Central memory CD8-positive, alpha-beta T cell (primary cell): ENCODE measurements around the gene CBLN4.

Experiments
- ATAC-seq: fragments of 150-1000 bp; cut with Tn5 transposase; replicated peaks from 2 replicates; pipeline ENCODE4 v1.10.0; 2022; ENCODE audit warnings: mild to moderate bottlenecking, moderate FRiP score, moderate number of reproducible peaks; ENCODE audit not compliant: poor library complexity, severe bottlenecking; ENCODE audit errors: extremely low read depth
- DNase-seq, 2 donors: peaks; one replicate each; pipeline ENCODE4 v3.0.0; 2021; ENCODE audit warnings: low spot score in 2 of 2
- H3K27ac Mint-ChIP-seq: one replicate; pipeline ENCODE4 v1.8.0; 2022; ENCODE audit warnings: low read depth, mild to moderate bottlenecking, moderate library complexity, mixed read lengths
- H3K27me3 Mint-ChIP-seq: one replicate; pipeline ENCODE4 v1.8.0; 2022; ENCODE audit warnings: mixed read lengths
- H3K36me3 Mint-ChIP-seq: one replicate; pipeline ENCODE4 v1.8.0; 2022; ENCODE audit warnings: mild to moderate bottlenecking, moderate library complexity, mixed read lengths; ENCODE audit not compliant: insufficient read depth
- H3K4me1 Mint-ChIP-seq: one replicate; pipeline ENCODE4 v1.8.0; 2022; ENCODE audit warnings: mixed read lengths
- H3K4me3 Mint-ChIP-seq: one replicate; pipeline ENCODE4 v1.8.0; 2022; ENCODE audit warnings: mild to moderate bottlenecking, moderate library complexity, mixed read lengths
- H3K9me3 Mint-ChIP-seq: one replicate; pipeline ENCODE4 v1.8.0; 2022; ENCODE audit warnings: mixed read lengths

The CBLN4 gene

DNA sequence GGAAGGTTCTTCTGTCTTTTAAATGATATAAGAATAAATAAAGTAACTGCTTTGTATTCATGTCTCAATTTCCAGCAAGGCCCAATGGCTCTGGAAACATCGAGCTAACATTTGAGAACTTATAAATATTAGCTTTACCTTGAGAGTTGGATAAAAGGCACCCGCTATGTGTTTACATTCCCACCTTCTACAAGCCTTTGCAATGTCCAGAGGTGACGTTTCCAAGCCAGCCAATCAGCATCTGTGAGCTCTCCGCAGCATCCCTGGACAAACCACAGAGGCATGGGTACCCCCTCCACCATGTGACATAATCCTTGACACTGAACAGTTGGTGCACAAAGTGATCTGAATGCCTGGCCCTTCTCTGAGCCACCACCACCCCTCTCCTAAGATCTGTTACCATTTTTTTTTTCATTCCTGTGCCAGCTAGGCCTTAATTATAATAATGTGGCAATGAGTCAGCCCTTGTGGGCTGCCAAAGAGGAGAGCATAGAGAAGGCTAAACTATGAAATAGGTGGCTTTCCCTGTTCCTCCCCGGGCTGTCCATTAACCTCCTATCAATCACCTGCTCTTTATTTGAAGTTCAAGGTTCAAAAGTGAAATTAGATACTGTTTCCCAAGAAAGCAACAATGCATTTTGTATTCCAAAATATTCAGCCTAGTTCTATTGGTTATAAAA, 4.1 kb downstream of the CBLN4 start:
- Mint-ChIP-seq H3K9me3 (peaks cover 5% of the 10 kb centered on the region), H3K27ac (no peak overlapping the region), H3K27me3 (no peaks in the 10 kb centered on the region), H3K4me1 (no peaks in the 10 kb centered on the region), H3K36me3 (no peaks in the 10 kb centered on the region), H3K4me3 (no peak overlapping the region)
- no peak for ATAC-seq
- DNase-seq, result no peak

- no peaks in the 10 kb centered on the region for H3K36me3 Mint-ChIP-seq
- H3K4me3 Mint-ChIP-seq, result no peak overlapping the region
- no peak overlapping the region for H3K27ac Mint-ChIP-seq
- H3K4me1 Mint-ChIP-seq, result no peaks in the 10 kb centered on the region
- DNase-seq (no peak), ATAC-seq (no peak)
- H3K27me3 Mint-ChIP-seq, result no peaks in the 10 kb centered on the region
- peaks cover 14% of the 10 kb centered on the region for H3K9me3 Mint-ChIP-seq
Observed at GRCh38 chr20:55978550-55978949, 26.8 kb downstream of the CBLN4 start.

DNA sequence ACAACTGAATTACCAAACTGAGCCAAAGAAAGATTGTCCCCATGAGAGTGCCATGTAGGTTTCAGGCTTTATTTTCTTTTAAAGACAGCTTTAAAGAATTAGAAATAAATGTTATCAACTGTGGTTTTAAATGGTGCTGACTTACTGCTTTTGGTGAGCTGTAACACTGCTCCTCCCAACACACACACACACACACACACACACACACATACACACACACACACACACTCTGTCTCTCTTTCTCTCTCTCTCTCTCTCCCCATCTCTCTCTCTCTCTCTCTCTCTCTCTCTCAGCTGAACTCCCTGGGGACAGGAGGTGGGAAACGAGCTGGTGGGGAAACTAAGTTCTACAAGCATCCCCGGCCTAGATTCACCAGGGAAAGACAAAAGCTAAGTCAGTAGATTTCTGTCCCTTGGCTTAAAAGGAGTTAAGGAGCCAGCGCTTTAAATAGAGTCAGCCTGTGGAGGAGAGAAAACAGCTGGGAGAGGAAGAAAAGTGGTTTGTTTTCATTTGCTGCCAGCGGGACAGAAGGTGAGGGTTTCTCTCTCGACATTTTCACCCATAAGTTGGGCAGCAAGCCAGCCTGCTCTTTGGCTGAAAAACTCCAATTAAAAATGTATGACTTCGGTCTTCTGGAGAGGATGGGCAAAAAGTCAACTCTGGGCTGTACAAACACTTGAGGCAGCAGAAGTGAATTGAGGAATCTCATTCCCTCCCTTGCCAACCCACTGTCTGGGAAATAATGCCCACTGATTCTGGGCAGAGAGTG, 27.4 kb downstream of the CBLN4 start:
- H3K9me3 Mint-ChIP-seq, result peaks cover 14% of the 10 kb centered on the region
- no peak for DNase-seq
- no peak for ATAC-seq
- H3K4me1 Mint-ChIP-seq, result no peaks in the 10 kb centered on the region
- no peaks in the 10 kb centered on the region for H3K27me3 Mint-ChIP-seq
- H3K4me3 Mint-ChIP-seq, result no peak overlapping the region
- no peaks in the 10 kb centered on the region for H3K36me3 Mint-ChIP-seq
- no peak overlapping the region for H3K27ac Mint-ChIP-seq

DNA sequence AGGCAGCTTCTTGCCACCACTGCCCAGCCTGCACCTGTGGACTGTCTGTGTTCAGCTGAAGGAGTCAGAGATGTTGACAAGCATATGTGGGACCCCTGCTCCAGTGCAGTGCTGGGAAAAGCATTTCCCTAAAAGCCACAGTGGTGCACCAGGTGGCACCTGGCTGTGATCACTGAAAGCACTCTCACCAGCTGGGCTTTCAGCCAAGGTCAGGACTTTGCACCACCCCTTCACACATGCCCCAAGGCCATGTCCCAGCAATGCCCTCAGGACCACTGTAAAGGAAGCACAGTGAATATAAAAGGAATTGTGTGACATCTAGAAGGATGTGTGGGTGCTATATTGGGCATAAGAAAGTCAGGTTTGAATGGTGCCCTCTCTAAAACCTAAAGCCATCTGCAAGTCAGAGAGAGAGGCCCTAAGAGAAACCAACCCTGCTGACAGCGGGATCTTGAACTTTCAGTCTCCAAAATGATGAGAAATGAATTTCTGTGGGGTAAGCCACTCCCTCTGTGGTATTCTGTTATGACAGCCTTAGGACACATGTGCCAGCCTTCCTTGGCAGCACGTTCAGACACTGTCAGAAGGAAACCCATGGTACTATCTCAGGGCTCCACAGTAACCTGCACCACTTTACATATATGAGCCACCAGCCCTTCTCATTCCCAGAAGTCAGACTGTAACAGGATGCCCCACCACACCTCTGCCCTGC, 30.7 kb downstream of the CBLN4 start:
- H3K27me3 Mint-ChIP-seq, result no peaks in the 10 kb centered on the region
- ATAC-seq, result no peak
- no peak overlapping the region for H3K27ac Mint-ChIP-seq
- DNase-seq, result no peak
- H3K36me3 Mint-ChIP-seq, result no peaks in the 10 kb centered on the region
- H3K4me3 Mint-ChIP-seq, result no peak overlapping the region
- H3K4me1 Mint-ChIP-seq, result no peaks in the 10 kb centered on the region
- H3K9me3 Mint-ChIP-seq, result peaks cover 15% of the 10 kb centered on the region

- ATAC-seq, result no peak
- H3K27me3 Mint-ChIP-seq, result no peaks in the 10 kb centered on the region
- no peak overlapping the region for H3K27ac Mint-ChIP-seq
- H3K36me3 Mint-ChIP-seq, result no peaks in the 10 kb centered on the region
- no peaks in the 10 kb centered on the region for H3K4me1 Mint-ChIP-seq
- H3K4me3 Mint-ChIP-seq, result no peak overlapping the region
- no peak for DNase-seq
- peaks cover 35% of the 10 kb centered on the region for H3K9me3 Mint-ChIP-seq
Observed at GRCh38 chr20:55964790-55965189, 40.5 kb downstream of the CBLN4 start.

GRCh38 chr20:55961376-55962330, 43.7 kb downstream of the CBLN4 start:
- no peak for DNase-seq
- Mint-ChIP-seq H3K27ac (no peak overlapping the region), H3K4me3 (no peak overlapping the region), H3K27me3 (no peaks in the 10 kb centered on the region), H3K4me1 (no peaks in the 10 kb centered on the region), H3K36me3 (no peaks in the 10 kb centered on the region), H3K9me3 (peaks cover 32% of the 10 kb centered on the region)
- ATAC-seq, result no peak

DNA sequence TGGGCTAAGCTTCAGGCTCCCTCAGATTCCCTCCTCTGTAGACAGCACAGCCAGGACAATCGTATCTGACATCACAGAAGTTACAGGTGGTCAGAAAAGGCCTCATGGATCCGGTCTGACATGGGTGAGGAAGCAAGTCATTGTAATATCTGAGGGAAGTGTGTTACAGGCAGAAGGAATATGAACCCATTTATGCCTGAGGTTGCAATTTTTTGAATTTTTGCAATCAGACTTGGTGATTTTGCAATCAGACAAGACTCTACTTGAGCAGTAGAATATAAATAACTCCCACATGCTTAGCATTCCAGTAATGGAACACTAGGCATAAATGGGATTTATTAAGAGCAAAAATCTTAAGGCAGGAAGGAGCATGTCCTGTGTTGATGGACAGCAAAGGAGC, 52.1 kb downstream of the CBLN4 start:
- Mint-ChIP-seq H3K9me3 (peaks cover 35% of the 10 kb centered on the region), H3K27me3 (no peaks in the 10 kb centered on the region), H3K36me3 (no peaks in the 10 kb centered on the region), H3K4me1 (no peaks in the 10 kb centered on the region), H3K4me3 (no peak overlapping the region), H3K27ac (no peak overlapping the region)
- ATAC-seq (no peak), DNase-seq (no peak)

GRCh38 chr20:55947701-55948100, 57.6 kb downstream of the CBLN4 start:
- H3K36me3 Mint-ChIP-seq, result no peaks in the 10 kb centered on the region
- no peak overlapping the region for H3K4me3 Mint-ChIP-seq
- DNase-seq, result no peak
- H3K9me3 Mint-ChIP-seq, result peaks cover 21% of the 10 kb centered on the region
- H3K4me1 Mint-ChIP-seq, result no peaks in the 10 kb centered on the region
- H3K27me3 Mint-ChIP-seq, result no peaks in the 10 kb centered on the region
- H3K27ac Mint-ChIP-seq, result no peak overlapping the region
- no peak for ATAC-seq
